Activated T-cell treated with anti-CD3 and anti-CD28 coated beads, Interleukin-2, amount 50 U/mL, for 72 hours (primary cell): Measurements from ENCODE around the gene TMPRSS13. TPM values are rescaled to one million over a fixed set of nuclear protein-coding genes. Genes with fewer than 3 reads are reported as not detected.

Source experiments
- total RNA-seq, 2 donors: library from RNA; stranded (reverse); gene quantifications; one replicate each; pipeline ENCODE4 v1.2.3, GENCODE V29; 2022

The TMPRSS13 gene
- total RNA-seq, 2 donors from 2014 or later: 3.0 to 3.2 TPM

Other genes with a start within 250 kb of the TMPRSS13 start
- 1 to 10 TPM; 1.5 to 2.5 TPM for gene DSCAML1, start 132.2 kb downstream of the TMPRSS13 start, total RNA-seq
- 1 to 10 TPM; 2.4 to 3.7 TPM for gene FXYD2, start 104.7 kb downstream of the TMPRSS13 start, total RNA-seq
- under 1 TPM; 0.17 to 0.25 TPM for gene FXYD6, start 52.7 kb downstream of the TMPRSS13 start, total RNA-seq
- 100 to 1,000 TPM in 1 of 2 donors, 10 to 100 TPM in 1; 79.6 to 123 TPM for gene IL10RA, start 57.0 kb upstream of the TMPRSS13 start, total RNA-seq
- gene TMPRSS4, start 147.7 kb upstream of the TMPRSS13 start, total RNA-seq: under 1 TPM in 1 of 2 donors, not detected in 1; 0.07 TPM
- gene SMIM35, start 157.6 kb upstream of the TMPRSS13 start, total RNA-seq: under 1 TPM; 0.36 to 0.67 TPM
- gene SCN4B, start 223.4 kb upstream of the TMPRSS13 start, total RNA-seq: under 1 TPM; 0.46 to 0.53 TPM
- not detected for gene SCN2B, start 247.2 kb upstream of the TMPRSS13 start, total RNA-seq